ENCODE data around the gene NNT.

NNT gene

DNA sequence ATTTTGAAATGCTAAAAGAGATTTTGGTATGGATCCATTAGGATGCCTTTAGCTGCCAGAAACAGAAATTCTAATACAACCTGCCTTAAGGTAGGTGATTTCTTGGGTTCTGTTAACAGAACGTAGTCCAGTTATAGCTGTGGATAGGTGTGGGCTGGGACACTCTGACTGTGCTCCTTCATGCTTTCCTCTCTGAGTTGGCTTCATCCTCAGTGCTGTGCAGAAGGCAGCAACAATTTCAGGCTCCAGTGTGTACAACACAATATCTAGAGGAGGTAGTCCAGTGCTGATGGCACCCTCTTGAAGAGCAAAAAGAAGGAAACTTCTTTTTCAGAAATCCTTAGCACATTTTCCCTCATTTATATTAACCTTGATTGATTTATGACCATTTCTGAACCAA lies 34.4 kb downstream of the NNT start:
- TF ChIP-seq, protein P1, sequence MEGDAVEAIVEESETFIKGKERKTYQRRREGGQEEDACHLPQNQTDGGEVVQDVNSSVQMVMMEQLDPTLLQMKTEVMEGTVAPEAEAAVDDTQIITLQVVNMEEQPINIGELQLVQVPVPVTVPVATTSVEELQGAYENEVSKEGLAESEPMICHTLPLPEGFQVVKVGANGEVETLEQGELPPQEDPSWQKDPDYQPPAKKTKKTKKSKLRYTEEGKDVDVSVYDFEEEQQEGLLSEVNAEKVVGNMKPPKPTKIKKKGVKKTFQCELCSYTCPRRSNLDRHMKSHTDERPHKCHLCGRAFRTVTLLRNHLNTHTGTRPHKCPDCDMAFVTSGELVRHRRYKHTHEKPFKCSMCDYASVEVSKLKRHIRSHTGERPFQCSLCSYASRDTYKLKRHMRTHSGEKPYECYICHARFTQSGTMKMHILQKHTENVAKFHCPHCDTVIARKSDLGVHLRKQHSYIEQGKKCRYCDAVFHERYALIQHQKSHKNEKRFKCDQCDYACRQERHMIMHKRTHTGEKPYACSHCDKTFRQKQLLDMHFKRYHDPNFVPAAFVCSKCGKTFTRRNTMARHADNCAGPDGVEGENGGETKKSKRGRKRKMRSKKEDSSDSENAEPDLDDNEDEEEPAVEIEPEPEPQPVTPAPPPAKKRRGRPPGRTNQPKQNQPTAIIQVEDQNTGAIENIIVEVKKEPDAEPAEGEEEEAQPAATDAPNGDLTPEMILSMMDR (IDR thresholded peaks at IDR 0.05; ENCODE audit: control insufficient read depth, extremely low read depth, insufficient read depth): no peak
- no peak for DNase-seq (ENCODE audit: low read depth)
- no peak overlapping the region for H3K4me3 ChIP-seq (ENCODE audit: low read depth, low read length)

GRCh38 chr5:43638107-43638506 lies 35.1 kb downstream of the NNT start:
- TF ChIP-seq, protein P1 (IDR thresholded peaks at IDR 0.05; ENCODE audit: control insufficient read depth, extremely low read depth, insufficient read depth): no peak
- no peak for DNase-seq (ENCODE audit: low read depth)
- no peak overlapping the region for H3K4me3 ChIP-seq (ENCODE audit: low read depth, low read length)

- TF ChIP-seq, protein P1 (IDR thresholded peaks at IDR 0.05; ENCODE audit: control insufficient read depth, extremely low read depth, insufficient read depth): no peak
- no peak for DNase-seq (ENCODE audit: low read depth)
- H3K4me3 ChIP-seq (ENCODE audit: low read depth, low read length): no peak overlapping the region
Observed at GRCh38 chr5:43638546-43638945, 35.6 kb downstream of the NNT start.

DNA sequence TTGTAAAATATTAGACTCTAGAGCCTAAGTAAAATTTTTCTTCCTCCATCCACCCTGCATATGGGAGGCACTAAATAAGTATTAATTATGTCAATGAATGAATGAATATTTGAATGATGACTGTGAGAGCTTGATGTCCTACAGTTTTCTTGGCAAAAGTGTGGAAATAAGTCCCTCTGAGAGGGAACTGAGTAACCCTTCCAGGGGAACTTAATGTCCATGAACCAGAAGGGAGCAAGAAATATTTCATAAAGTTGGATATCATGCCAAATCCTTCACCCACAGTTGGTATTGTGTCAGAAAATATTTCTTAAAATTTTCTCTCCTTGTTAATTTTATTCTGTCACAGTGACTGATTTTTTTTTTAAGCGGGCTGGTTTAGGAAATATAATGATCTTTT lies 36.6 kb downstream of the NNT start:
- no peak for DNase-seq (ENCODE audit: low read depth)
- TF ChIP-seq, protein P1 (IDR thresholded peaks at IDR 0.05; ENCODE audit: control insufficient read depth, extremely low read depth, insufficient read depth): no peak
- H3K4me3 ChIP-seq (ENCODE audit: low read depth, low read length): no peak overlapping the region

DNA sequence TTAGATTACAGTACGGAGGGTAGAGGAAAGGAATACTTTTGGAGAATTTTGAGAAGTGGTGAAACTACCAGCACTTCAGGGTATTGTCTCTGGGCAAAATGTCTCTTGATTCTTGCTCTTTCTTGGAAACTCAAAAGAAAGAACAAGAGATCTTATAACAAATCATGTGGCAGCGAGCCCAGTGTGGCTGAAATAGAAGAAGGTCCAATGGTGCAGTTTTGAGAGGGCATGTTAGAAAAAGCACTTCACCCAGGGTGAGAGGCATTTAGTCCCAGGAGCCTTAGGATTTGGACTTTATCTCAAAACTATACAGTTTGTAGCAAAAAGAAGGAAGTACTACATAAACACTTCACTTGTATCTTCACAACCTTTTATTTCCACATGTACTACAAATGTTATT lies 39.4 kb downstream of the NNT start:
- no peak for DNase-seq (ENCODE audit: low read depth)
- TF ChIP-seq, protein P1 (IDR thresholded peaks at IDR 0.05; ENCODE audit: control insufficient read depth, extremely low read depth, insufficient read depth): no peak
- no peak overlapping the region for H3K4me3 ChIP-seq (ENCODE audit: low read depth, low read length)

DNA sequence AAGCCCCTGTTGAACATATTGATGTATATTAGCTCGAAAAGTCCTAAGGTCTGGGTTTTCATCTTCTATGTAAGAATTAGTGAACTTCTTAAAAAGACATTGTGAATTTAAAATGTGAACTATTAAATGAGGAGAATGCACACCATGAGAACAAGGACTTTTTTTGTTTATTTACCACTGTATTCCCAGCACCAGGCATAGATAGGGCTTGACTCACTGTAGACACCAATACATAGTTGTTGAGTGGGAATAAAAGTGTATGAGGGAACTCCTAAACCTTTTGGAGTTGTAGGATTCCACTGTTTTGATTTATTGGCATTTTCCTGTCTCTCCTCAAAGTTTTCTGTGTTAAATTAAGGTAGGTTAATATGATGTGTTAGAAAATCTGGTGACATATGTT lies 40.3 kb downstream of the NNT start:
- no peak for DNase-seq (ENCODE audit: low read depth)
- H3K4me3 ChIP-seq (ENCODE audit: low read depth, low read length): no peak overlapping the region
- TF ChIP-seq, protein P1 (IDR thresholded peaks at IDR 0.05; ENCODE audit: control insufficient read depth, extremely low read depth, insufficient read depth): no peak

DNA sequence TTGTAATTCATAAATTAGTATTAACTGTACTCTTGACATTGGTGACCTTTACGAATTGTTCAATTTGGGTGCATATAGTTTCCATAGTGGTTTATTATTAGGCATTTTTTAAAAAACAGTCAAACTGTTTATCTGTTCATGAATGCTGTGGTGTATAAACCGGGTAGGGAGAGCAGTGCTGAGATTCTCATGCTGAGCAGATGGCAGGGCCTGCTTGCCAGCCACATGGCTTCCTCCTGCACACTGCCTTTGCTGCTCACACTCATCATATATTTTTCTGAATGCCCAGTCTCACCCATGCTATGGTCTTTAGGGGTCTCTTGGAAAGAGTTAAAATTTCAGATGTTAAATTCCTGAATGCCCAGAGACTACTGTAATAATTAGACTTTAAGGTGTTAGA lies 40.8 kb downstream of the NNT start:
- DNase-seq (ENCODE audit: low read depth): no peak
- TF ChIP-seq, protein P1 (IDR thresholded peaks at IDR 0.05; ENCODE audit: control insufficient read depth, extremely low read depth, insufficient read depth): no peak

More for the DNA sequence above, 40.8 kb downstream of the NNT start:
- H3K4me3 ChIP-seq (ENCODE audit: low read depth, low read length): no peak overlapping the region
